HG03460 (cell line): ENCODE data around the gene ANKRD33B.
"Not testable (repeated sequence)": the region's sequence is repeated elsewhere in the genome, so short reads cannot be mapped to it uniquely, and the experiment has no call there.

Experiments used
- ATAC-seq: cut with Tn5 transposase; IDR thresholded peaks from one replicate; pipeline ENCODE4 v1.9.1; 2021; ENCODE audit not compliant: unreplicated experiment

ANKRD33B gene

GRCh38 chr5:10536931-10537579 lies 26.8 kb upstream of the ANKRD33B start:
- ATAC-seq: no peak

DNA sequence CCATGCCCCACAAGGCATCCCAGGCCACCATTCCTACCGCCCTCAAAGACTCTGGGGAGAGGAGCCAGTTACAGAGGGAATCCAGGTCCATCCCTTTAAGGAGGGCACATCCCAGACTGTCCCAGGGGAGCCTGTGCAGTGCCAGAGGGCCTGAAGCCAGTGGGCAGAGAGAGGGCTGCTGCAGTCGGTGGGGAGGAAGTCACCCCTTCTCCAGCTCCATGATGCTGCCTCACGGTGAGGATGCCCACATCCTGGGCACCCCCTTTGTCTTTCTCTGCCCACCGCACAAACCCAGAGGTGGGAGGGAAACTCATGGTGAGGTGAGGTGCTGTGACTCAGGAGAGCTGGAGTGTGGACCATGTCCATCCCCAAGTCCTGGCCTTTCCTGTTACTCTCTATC lies 26.2 kb upstream of the ANKRD33B start:
- ATAC-seq: no peak

DNA sequence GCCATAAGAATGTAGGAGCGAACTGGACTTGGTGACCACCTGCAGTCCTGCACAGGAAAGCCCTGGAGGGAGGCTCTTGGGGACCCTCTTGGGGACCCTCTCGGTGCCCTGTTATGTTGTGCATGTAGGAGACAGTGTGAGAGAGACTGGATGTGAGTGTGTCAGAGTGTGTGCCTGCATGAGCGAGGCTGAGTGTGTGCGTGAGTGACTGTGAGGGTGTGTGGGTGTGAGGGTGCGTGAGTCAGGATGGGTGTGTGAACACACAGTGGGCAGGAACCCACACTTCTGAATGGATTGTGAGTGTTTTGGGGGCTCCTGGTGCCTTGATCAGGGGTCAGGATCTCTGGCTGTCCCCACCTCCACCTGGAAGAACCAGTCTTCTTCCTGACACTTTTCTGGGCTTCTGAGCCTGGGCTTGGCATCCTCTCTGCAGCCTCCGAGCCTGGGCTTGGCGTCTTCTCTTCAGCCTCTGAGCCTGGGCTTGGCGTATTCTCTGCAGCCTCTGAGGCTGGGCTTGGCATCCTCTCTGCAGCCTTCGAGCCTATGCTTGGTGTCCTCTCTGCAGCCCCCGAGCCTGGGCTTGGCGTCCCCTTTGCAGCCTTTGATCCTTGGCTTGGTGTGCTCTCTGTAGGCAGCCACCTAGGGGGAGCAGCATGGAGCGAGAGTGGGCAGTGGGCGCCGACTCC lies 25.6 kb upstream of the ANKRD33B start:
- ATAC-seq: no peak

GRCh38 chr5:10538789-10539686 lies 24.8 kb upstream of the ANKRD33B start:
- no peak for ATAC-seq

- no peak for ATAC-seq
Measured at GRCh38 chr5:10539687-10539998, 24.2 kb upstream of the ANKRD33B start.

- ATAC-seq: no peak
Measured at GRCh38 chr5:10540036-10540544, 23.8 kb upstream of the ANKRD33B start.

DNA sequence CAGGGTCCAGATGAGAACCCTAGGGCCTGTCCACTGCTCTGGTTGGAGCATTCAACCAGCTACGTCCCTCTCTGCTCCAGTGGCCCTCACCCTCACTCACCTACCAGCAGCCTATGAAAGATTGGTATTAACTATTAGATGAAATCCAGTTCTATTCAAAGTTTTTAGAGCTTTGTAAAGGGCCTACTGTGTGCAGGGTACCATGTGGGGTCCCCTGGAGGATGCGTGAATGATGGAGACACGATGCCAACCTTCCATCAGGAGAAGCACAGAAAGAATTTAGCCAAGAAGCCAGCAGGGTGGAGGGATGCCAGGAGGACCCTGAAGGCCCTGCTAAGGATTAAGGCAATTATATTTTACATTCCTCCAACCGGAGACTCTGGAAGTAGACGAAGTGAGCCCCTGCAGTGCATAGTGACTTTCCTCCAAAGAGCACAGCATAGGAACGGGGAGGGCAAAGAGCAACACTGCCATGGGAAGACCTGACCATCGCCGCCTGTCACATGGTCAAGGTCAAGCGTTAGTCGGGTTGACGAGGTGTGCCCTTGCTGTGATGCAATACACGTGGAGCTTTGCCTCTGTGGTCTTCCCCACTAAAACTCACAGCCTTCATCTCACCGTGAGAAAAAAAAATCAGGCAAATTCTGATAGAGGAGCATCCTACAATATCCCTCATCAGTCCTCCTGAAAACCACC lies 22.8 kb upstream of the ANKRD33B start:
- no peak for ATAC-seq

DNA sequence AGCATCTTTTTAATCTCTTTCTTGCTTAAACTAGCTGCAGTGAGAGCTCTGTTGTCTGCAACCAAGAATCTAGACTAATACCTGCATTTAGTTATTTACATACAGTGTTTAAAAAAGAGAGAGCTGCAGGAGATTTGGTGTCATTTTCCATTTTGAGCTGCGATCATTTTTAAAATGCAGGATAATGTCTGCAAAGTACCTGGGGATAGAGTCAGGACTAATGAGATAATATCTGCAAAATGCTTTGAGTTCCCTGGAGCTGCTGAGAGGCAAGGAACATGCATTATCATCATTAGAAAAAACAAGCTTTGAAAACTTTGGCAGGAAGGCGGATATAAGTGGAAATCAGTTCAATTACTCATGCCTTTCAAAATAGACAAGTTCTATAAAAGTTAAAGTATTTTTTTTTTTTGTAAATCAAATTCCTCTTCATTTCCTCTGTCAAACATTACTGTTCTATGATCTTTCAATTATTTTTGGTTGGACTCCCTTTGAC lies 21.8 kb upstream of the ANKRD33B start:
- ATAC-seq: no peak

GRCh38 chr5:10543585-10544040 lies 20.3 kb upstream of the ANKRD33B start:
- ATAC-seq: no peak

DNA sequence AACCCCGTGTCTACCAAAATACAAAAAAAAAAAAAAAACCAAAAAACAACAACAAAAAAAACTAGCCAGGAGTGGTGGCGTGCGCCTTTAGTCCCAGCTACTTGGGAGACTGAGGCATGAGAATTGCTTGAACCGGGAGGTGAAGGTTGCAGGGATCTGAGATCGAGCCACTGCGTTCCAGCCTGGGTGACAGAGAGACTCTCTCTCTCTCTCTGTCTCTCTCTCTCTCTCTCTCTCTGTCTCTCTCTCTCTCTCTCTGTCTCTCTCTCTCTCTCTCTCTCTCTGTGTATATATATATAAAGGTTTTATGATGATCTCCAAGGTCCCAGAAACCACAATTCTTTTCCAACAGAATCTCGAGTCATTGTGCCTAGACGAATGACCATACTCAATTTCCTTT lies 18.8 kb upstream of the ANKRD33B start:
- ATAC-seq: no peak

DNA sequence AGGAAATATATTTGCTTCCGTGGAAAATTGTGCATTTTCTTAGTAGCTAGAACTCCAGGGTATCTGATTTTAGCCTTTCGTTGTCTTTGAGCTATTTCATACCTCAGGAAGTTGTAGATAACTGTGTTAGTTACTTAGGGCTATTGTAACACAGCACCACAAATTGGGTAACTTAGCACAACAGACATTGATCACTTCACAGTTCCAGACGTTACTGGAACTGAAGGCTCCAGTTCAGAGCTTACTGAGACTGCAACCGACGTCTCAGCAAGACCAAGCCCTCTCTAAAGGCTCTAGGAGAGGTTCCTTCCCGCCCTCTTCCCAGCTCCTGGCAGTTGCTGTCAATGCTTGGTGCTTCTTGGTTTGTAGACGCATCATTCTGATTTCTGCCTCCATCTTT lies 17.7 kb upstream of the ANKRD33B start:
- ATAC-seq: no peak

GRCh38 chr5:10548418-10549122 lies 15.3 kb upstream of the ANKRD33B start:
- no peak for ATAC-seq

GRCh38 chr5:10549123-10549514 lies 14.8 kb upstream of the ANKRD33B start:
- not testable (repeated sequence) for ATAC-seq

DNA sequence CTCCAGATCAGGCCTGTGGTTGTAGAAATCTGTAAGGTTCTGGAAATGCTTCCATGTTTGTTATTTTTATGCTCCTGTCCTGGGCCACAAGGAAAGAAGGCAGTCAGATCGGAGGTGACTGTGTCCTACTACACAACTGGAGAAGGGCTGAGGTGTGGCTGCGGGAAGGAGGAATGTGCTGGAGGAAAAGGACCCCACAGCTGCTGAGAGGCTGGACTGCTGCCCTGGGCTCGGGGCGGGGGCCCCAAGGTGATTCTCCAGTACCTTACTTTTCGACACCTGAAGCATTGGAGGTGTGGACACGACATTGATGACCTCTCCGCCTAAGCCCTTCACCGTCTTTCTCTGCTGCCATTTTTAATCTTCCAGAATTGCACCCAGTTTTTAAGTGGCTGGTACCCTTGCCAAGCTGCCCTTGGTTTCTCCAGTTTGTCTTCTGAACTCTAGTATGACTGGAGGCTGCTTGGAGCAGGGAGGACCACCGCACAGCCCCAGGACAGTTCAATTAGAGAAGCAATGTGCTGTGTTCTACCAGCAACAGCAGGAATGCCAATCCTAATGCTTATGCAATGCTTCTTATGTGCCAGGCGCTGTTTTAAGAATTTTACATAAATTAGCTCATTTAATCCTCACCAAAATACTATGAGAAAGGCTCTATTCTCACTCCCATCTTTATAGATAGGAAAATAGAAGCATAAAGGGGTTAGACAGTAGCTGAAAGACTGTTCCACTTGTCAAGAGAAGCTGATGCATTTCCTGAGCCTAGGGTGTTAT lies 13.5 kb upstream of the ANKRD33B start:
- no peak for ATAC-seq

- ATAC-seq: no peak
Measured at GRCh38 chr5:10551782-10552138, 12.1 kb upstream of the ANKRD33B start.

DNA sequence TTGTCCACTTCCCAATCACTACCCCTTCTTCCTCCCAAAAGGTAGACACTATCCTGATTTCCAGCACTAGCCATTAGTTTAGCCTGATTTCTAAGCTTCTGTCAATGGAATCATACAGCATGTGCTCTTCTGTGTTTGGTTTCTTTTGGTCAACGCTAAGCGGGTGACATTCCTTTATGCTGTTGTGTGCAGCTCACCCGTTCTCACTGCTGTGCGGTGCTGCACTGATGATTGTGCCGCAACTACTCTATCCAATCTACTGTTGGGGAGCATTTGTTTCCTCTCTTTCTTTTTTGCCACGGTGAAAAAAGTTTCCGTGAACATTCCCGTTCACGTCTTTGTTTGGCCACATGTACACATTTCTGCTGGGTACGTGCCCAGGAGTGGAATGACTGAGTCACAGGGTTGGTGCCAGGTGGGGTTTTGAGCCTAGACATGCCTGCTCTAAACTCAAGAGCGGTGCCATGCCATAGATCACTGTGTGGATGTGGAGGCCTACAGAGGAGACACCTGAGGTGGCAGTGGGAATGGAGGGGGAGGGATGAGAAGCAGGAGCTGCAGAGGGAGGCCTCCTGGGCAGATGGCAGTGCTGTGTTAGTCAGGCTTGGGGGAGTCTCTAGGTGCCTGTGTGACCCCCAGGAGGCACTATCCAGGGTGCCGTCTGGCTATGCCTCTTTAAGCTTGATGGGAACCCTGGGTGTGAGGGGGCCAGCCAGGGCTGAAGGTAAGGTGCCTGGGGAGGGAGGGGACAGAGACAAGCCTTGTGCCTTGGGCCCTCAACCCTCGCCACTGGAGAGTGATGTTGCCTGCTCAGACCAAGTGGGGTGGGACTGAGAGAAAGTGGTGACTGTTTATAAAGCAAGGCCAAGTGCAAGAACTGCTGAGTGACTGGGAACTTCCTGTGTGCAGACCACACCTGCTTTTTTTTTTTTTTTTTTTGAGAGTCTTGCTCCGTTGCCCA lies 11.4 kb upstream of the ANKRD33B start:
- ATAC-seq: peak; percentile 71

DNA sequence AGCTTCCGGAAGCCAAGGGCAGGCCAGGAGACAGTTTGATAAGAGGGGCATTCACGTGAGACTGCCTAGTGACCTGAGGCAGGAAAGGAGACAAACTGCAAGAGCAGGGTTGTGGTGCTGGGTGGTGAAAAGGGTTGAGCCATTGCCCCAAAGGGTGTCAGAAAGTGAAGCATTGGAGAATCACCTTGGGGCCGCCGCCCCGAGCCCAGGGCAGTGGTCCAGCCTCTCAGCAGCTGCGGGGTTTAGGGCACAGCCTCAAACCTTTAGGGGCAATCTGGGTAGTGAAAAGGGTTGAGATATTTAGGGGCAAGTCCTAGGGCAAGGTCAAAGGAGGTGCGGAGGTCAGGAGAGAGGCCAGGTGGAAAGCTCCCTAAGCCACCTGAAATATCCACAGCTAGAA lies 10.4 kb upstream of the ANKRD33B start:
- ATAC-seq: no peak

GRCh38 chr5:10555277-10555684 lies 8.6 kb upstream of the ANKRD33B start:
- ATAC-seq: no peak
